Measurements from ENCODE around the gene TBX5.

DNA sequence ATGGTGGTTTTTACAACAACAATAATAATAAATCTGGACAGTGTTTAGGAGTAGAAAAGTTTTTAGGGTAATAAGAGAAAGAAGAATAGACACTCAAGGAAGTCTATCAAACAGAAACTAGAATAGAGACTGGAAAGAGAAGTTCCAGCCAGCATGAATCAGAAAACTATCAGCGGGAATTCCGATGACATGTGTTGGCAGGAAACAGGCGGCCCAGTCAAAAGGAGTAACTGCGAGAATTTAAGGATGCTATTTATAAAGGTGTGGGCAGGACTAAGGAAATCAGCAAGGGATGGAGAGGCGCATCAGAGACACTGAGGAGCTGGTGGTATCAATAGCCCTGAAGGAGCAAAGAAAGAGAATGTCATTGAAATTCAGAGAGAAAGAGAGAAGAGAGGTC, 89.9 kb downstream of the TBX5 start:
- TF ChIP-seq, protein P1, sequence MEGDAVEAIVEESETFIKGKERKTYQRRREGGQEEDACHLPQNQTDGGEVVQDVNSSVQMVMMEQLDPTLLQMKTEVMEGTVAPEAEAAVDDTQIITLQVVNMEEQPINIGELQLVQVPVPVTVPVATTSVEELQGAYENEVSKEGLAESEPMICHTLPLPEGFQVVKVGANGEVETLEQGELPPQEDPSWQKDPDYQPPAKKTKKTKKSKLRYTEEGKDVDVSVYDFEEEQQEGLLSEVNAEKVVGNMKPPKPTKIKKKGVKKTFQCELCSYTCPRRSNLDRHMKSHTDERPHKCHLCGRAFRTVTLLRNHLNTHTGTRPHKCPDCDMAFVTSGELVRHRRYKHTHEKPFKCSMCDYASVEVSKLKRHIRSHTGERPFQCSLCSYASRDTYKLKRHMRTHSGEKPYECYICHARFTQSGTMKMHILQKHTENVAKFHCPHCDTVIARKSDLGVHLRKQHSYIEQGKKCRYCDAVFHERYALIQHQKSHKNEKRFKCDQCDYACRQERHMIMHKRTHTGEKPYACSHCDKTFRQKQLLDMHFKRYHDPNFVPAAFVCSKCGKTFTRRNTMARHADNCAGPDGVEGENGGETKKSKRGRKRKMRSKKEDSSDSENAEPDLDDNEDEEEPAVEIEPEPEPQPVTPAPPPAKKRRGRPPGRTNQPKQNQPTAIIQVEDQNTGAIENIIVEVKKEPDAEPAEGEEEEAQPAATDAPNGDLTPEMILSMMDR (conservative IDR thresholded peaks at IDR 0.05; ENCODE audit: low read depth in 2 of 2) = no peak
- TF ChIP-seq JUNB (IDR thresholded peaks at IDR 0.05; ENCODE audit: unreplicated experiment) = no peak
